RPMI7951 (cell line): ENCODE data around the gene C11orf42. TPM values are rescaled to one million over a fixed set of nuclear protein-coding genes. Genes with fewer than 3 reads are reported as not detected.
"Not testable (repeated sequence)": the region's sequence is repeated elsewhere in the genome, so short reads cannot be mapped to it uniquely, and the experiment has no call there.

ENCODE experiments used
- DNase-seq: peaks from one replicate; pipeline ENCODE4 v3.0.0-alpha.2; 2012; ENCODE audit warnings: low read depth
- total RNA-seq: library from RNA; depleted of rRNA; stranded (reverse); fragments of >200 nt; shearing (Covaris generic); gene quantifications from 2 replicates; pipeline ENCODE4 v1.2.3, GENCODE V29; 2014

The C11orf42 gene
- total RNA-seq, 1 experiment from 2014 or later = not detected

DNA sequence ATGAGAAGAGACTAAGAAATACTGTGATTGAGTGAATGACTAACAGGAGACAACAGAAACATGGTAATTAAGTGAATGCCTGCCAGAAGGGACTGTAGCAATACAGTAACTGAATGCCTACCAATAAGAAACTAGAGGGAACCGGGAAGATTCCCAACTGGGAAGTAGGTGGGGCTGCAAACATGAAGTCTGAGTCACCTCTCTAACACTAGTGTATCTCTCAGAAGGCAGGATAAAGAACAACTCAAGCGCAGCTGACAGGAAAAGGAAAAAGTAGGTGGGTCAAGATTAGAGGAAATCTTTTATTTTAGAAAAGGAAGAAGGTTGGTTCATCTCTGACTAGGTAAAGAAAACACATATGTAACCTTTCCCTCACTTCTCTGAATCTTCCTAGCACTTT, 14.0 kb downstream of the C11orf42 start:
- DNase-seq = peak; percentile 86

DNA sequence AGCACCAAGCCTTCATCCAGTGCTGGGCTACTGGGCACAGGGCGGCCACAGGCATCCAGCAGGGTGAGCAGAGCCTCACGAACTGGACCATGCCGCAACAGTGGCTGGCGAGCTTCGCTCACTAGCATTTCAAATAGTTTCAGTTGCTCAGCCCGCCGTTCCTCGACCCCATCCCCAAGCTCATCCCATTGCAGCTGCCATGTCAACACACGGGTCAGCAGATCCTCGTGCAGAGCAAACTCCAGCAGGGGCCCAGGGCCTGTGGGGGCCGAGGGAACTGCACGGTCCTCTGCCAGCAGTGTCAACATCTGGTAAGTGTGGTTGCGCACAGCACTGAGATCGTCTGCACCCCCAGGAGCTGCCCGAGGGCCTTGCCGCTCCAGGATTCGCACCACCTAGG, 18.5 kb downstream of the C11orf42 start:
- no peak for DNase-seq

DNA sequence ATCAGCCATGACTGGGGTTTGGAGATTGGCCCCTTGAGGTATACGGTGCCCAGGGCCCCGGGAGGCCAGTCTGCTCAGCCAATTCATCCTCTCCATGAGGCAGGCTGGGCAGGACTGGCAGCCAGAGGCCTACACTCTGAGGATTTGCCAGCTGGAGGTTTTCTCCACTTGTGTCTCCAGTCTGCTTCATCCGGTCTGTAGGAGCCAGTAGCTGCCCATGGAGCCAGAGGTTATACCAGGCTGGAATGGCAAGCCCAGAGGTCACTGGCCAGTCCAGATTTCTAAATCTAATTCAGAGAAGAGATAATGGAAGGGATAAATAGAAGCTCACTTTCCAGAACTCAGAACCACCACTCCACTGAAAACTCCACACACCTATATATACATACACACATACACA, 19.1 kb downstream of the C11orf42 start:
- DNase-seq = no peak

DNA sequence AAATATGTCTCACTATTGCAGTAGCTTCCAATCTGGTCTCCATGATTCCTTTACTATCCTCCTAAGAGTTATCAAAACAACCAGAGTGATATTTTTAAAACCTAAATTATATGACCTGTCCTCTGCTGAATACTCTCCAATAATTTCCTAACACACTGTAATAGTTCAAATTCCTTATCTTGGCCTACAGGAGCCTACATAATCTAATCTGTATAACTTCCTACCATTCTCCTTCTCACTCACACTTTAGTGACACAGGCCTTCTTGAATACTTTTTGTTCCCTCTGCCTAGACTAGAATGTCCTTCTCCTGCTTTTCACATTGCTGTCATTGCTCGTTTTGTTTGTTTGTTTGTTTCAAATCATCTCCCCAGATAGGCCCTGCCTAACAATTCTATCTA, 19.7 kb downstream of the C11orf42 start:
- no peak for DNase-seq

DNA sequence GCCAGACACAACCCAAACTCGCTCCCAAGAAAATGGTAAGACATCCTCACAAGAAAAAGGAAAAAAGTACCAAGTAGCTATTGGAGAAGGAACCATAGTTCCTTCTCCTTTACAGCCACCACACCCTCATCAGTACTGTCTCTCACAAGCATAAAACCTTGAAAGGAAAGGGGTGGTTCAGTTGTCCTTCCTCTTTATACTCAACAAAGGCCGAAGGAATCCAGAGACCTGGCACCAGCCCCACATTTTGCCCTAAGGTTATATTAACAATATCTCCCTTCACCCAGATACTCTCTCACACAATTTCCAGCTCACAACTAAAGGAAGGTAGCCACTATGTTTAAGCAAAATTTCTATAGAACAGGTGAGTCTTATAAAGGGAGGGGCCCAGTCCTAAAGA, 20.5 kb downstream of the C11orf42 start:
- DNase-seq = no peak

DNA sequence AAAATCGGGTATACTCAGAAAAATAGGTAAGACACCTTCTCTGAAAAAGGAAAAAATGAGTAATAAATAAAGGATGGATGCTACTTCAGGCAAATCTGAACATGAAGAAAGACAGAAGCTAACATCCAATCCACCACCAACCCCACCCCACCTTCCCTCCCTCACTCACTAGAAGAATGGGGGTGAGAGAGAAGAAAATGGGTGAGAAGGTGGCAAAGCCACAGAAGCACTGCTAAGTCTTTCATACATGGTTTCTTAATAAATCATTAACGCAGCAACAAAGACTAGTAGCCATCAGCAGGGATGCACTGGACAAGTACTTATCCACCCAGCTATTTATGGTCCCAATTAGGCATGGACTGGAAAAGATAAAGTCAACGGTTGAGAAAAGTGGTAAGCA, 23.2 kb downstream of the C11orf42 start:
- DNase-seq = no peak

DNA sequence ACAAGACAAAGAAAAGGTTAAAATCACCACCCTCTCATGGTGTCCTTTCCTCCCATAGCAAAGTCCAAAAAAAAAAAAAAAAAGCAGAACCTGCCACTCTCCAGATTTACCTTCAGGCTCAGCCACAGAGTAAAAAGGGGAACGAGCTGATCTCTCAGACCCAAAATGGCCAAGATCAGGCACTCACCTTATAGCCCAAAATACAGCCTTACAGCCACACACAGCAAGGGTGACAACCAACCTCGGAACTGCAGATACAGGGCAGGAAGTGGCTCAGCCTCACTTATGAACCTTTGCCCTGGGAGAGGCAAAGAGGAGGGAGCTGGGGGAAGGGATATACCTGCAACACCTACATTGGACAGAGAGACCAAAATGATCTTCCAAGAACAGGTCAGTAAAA, 24.6 kb downstream of the C11orf42 start:
- no peak for DNase-seq

DNA sequence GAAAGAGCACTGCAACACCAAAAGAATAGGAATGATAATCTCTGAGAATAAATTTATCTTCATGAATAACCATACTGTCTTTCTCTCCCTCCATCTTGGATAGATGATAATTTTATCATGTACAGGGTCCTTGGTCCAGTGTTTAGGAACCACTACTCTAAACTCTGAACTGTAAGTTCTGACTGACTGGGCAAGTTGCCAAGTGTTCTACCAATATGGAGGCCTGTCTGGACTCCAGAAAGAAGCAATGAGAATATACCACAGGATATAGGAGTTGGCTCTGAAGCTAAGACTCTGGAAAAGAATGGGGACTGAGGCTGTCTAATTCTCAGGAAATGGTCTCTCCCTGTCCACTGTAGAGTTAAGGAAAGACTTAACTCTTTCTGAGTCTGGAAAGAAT, 27.5 kb downstream of the C11orf42 start:
- no peak for DNase-seq

DNA sequence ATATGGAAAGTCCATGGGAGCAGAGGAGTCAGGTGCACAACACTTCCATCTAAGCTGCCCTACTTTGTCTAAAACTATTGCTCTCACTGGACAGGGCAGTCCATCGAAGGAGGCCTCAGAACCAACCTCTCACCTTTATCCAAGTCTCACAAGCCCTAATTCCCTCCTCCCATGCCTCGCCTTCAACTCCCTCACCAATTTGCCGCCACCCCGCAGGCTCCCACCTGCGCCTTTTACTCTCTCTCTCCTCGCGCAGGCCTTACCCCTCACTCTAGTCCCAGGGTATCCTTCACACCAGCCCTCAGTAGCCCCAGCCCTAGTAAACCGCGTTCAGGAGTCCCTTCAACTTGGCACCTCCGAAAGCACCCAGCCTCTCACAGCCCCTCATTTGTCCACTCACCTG, 28.6 kb downstream of the C11orf42 start:
- no peak for DNase-seq

DNA sequence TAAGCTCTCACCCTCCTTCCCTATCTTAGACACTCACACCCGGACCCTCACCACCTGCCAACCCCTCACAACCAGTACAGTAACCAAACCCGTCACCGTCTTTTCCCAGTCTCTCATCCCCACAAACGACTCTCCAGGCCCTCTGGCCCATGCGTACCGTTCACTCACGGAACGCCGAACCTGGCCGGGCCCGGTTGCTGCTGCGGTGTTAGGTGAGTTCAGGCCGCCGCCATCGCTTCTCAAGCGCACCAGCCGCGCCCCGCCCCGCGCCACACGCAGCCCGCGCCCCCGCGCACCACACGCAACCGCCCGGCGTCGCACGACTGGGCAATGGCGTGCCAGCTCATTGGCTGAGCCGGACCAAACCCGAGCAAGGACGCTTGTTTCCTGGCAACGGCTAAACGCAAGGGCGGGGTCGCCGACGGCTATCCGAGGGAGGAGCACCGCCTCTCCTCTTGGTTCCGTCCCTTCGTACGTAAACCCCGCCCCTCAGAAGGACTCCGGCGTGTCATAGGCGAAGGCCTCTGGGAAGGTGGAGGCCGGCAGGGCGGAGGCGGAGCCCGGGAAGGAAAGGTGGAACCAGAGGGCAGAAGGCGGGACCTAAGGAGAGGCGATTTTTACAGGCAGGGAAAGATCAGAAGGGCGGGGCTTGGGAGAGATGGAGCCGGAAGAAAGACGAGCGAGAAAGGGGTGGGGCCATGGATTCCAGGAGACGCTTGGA, 29.2 kb downstream of the C11orf42 start, which contains the start of gene FHIP1B:
Gene FHIP1B (minus strand): TSS at position 250 of the 721 bp plus-strand sequence. CDS start 10,120 bp downstream, outside the sequence.
- DNase-seq = peak; percentile 99

DNA sequence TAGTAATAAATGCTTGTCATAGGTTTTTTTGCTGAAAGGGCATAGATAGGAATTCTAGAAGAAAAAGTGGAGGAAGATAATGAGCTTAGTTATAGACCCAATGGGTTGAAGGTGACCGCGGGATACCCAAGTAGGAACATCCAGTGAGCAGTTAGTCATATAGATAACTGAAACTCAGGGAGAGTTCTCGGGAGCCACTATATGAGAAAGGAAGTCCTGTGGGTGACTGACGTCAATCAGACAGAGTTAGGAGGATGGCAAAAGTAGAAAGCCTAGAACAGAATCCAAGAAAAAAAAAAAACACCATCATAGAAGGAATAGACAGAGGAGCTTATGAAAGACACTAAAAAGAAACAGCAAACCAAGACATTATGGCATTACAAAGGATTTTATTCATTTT, 31.9 kb downstream of the C11orf42 start:
- DNase-seq = peak; percentile 11

DNA sequence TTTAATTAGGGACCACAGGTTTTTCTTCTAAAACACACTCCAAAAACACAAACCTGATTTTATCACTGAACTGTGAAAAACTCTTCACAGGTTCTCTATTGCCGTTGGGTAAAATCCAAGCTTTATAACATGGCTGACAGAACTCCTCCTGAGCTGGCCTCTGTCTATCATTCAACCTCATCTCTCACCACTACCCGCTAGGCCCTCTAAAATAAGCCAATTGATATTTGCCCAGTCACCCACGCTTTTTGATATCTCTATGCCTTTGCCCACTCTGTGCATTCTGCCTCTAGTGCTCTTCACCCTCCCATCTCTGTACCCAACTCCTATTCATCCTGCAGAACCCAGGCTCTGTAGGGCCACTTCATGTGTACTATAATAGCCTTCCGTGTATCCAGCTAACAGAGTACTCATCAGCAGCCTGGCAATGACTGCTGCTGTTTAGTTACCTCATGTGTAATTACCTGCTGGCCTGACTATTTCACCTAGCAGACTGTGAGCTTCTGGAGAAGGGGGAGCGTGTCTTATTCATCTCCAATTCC, 32.5 kb downstream of the C11orf42 start:
- no peak for DNase-seq

DNA sequence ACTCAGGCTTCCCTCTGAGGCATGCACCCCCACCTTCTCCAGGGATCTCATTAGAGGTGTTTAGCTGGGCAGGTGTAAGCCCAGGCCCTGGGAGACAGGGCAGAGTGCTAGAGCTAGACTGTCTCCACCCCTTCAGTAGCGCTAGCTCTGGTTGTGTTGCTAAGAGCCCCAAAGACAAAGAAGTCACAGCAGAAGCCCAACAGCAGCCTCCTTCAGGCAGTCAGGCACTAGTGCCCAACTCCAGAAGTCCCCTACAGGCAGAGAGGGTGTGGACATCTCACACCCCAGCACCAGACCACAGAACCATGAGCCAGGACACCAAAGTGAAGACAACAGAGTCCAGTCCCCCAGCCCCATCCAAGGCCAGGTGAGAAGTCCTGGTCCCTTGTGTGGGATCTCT, 33.5 kb downstream of the C11orf42 start, which contains the start of gene CNGA4:
Gene CNGA4 (plus strand): TSS at position 188 of the 400 bp plus-strand sequence. CDS start 118 bp downstream, at position 306.
- no peak for DNase-seq

DNA sequence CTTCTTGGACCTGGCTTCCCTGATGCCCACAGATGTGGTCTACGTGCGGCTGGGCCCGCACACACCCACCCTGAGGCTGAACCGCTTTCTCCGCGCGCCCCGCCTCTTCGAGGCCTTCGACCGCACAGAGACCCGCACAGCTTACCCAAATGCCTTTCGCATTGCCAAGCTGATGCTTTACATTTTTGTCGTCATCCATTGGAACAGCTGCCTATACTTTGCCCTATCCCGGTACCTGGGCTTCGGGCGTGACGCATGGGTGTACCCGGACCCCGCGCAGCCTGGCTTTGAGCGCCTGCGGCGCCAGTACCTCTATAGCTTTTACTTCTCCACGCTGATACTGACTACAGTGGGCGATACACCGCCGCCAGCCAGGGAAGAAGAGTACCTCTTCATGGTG, 34.8 kb downstream of the C11orf42 start:
- DNase-seq = no peak

DNA sequence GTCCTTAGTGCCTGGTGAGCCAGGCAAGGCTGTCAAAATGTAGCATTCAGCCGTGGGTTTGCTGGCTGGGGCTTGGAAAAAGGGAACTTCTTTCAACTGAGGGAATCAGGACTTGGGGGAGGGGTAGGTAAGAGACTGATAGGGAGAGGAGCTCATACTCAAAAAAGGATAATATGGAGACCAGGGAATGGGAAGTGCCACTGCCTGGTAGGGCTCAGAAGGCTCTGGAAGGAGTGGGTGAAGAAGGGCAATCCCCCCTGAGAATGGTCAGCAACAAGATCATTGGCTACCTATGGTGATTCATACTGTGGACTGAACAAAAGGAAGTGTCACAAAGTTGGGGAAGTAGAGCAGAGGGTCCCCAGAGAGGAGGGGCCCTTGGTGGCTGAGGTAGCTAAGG, 35.4 kb downstream of the C11orf42 start:
- no peak for DNase-seq

DNA sequence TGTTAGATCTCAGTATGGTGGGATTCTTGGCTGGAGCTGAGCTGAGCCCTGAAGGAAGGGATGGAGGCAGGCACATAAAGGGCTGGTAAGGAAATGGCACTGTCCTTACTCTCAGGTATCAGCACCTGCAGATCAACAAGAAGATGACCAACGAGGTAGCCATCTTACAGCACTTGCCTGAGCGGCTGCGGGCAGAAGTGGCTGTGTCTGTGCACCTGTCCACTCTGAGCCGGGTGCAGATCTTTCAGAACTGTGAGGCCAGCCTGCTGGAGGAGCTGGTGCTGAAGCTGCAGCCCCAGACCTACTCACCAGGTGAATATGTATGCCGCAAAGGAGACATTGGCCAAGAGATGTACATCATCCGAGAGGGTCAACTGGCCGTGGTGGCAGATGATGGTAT, 36.0 kb downstream of the C11orf42 start:
- DNase-seq = no peak

DNA sequence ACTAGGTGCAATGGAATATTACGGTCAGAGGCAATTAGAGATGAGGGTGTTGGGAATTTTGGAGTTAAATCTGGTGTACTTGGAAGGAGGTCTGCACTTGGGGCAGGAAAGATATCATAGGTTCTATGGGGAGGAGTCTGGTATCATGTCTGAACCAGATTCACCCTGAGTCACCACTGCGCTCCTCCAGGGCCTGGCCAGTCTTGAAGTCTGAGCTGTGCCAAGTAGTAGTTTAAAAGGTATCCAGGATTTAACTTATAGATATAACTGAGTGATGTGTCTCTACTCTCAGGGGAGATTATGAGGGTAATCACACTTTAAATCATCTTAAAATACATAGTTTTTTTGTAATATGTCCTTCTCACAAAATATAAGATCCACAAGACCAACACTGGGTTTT, 40.2 kb downstream of the C11orf42 start:
- DNase-seq = no peak

DNA sequence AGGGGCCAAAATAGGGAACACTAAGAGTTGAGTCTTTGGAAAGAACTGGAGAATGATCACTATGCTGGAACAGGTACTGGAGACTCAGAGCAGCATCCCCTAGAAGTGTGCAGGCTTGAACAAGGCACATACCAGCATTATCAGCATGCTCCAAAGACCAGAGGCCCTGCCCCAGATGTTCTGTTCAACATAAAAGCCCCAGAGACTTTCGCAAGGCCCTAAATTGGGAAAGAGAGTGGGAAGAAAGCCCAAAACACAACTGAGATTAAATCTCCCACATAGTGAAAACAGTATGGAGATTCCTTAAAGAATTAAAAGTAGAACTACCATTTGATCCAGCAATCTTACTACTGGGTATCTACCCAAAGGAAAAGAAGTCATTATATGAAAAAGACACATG, 42.9 kb downstream of the C11orf42 start:
- DNase-seq = peak; percentile 20

DNA sequence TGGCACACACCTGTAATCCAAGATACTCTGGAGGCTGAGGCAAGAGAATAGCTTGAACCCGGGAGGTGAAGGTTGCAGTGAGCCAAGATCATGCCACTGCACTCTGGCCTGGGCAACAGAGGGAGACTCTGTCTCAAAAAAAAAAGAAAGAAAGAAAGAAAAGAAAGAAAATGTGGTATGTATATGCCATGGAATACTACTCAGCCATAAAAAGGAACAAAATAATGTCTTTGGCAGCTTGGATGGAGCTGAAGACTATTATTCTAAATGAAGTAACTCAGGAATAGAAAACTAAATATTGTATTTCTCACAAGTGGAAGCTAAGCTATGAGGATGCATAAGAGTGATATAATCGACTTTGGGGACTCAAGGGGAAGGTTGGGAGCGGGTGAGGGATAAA, 43.5 kb downstream of the C11orf42 start:
- not testable (repeated sequence) for DNase-seq

DNA sequence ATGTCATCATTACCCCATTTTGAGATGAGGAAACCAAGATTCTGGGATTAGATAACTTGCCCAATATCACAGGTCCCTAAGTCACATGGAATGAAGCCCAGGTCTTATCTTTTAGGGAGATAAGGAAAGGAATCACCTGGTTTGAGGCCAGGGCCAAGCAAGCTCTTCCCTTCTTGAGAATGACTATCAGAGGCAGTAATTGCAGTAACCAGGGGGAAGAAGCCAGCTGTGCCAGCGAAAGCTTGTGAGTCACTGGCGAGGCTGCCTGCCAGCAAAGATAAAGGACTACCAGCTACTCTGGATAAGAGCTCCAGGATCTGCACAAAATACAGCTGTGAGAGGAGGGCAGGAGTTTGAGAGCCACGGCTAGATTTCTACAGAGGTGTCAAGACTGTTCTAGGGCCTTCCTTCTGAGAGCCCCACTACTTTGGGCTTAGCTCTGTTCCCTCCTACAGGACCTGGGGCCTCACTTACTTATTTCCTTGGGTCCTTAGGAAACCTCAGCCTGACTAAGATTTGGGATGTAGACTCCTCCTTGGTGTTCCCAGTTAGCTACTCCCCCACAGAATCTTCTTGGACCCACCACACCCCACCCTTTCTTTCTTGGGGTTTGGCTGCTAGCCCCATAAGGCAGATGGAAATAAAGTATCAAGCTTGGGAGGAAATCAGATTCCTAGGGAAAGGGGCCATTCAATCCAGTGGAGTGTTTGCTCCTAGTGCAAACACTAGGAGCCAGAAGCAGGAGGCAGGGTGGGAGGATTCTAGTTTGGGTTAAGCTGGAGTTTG, 44.6 kb downstream of the C11orf42 start:
- DNase-seq = peak; percentile 86

DNA sequence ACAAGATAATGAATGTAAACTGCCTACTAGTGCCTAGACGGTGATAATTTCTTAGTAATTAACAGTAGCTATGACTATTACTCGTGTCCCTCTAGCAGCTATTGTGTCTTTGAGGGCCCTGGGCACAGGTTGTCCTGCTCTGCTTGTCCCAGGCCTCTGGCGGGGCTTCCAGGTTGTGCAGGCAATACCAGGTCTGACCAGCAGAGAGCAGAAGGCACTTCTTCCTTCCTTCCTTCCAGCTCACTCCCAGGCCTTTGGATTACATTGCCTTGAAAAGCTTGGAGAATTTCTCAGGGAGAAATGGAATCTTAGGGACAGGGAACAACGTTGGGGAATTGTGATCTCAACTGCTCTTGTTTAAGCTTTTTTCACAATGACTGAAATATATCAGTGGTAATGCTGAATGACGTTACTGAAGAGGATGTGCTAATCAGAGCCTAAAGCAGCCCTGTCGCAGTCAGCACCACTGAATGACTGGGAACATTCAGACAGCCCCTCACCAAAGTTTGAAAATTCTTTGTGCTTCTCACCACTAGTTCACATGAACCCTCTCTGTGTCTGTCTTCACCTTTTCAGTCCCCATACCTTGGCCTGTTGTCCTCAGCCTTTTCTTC, 45.9 kb downstream of the C11orf42 start:
- peak; percentile 59 for DNase-seq

DNA sequence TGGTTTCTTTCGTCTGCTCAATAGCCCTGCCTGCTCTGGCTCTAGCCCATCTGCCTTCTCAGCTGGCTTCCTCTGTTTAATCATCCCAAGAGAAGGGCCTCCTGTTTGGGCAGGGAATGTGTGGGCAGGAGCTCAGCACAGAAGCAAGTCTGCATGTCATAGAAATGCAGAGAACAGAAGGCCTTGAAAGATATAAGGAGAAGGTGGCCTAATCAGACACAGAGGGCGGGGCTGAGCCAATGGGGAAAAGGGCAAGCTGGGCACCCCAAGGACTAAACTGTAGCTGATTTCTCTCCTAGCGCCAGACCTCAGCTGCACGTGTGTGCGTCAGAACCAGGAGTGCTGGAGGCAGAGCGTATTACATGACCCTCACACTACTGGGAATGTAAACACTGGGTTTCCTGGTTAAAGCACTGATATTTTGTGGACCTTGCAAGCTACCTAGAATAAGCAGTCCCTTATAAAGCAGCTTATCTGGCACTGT, 46.7 kb downstream of the C11orf42 start:
- no peak for DNase-seq
